ENCODE measurements around the gene OLFM4.

OLFM4 gene

GRCh38 chr13:52994051-52994450 lies 34.6 kb upstream of the OLFM4 start:
- no peak overlapping the region for H3K27ac ChIP-seq
- no peak for TF ChIP-seq CTCF (conservative IDR thresholded peaks at IDR 0.05)

GRCh38 chr13:52994865-52995264 lies 33.7 kb upstream of the OLFM4 start:
- no peak overlapping the region for H3K27ac ChIP-seq
- TF ChIP-seq CTCF (conservative IDR thresholded peaks at IDR 0.05): no peak

- H3K27ac ChIP-seq: no peak overlapping the region
- no peak for TF ChIP-seq CTCF (conservative IDR thresholded peaks at IDR 0.05)
Observed at GRCh38 chr13:52995946-52996345, 32.7 kb upstream of the OLFM4 start.

GRCh38 chr13:52997951-52998876 lies 30.4 kb upstream of the OLFM4 start:
- TF ChIP-seq CTCF (conservative IDR thresholded peaks at IDR 0.05): no peak
- H3K27ac ChIP-seq: no peak overlapping the region

GRCh38 chr13:52999093-52999696 lies 29.4 kb upstream of the OLFM4 start:
- TF ChIP-seq CTCF (conservative IDR thresholded peaks at IDR 0.05): no peak
- H3K27ac ChIP-seq: no peak overlapping the region

GRCh38 chr13:53001444-53002225 lies 27.0 kb upstream of the OLFM4 start:
- no peak for TF ChIP-seq CTCF (conservative IDR thresholded peaks at IDR 0.05)

GRCh38 chr13:53004573-53004972 lies 24.0 kb upstream of the OLFM4 start:
- peak; percentile 61 for TF ChIP-seq CTCF (conservative IDR thresholded peaks at IDR 0.05)

More at GRCh38 chr13:53001444-53002225, 27.0 kb upstream of the OLFM4 start:
- H3K27ac ChIP-seq: peak overlapping the region; percentile 92

More at GRCh38 chr13:53004573-53004972, 24.0 kb upstream of the OLFM4 start:
- H3K27ac ChIP-seq: peak overlapping the region; percentile 3; the same call in 1 of the 2 replicates

Measured in VCaP (cell line).